ENCODE measurements around the gene RHBDD1.

The RHBDD1 gene

DNA sequence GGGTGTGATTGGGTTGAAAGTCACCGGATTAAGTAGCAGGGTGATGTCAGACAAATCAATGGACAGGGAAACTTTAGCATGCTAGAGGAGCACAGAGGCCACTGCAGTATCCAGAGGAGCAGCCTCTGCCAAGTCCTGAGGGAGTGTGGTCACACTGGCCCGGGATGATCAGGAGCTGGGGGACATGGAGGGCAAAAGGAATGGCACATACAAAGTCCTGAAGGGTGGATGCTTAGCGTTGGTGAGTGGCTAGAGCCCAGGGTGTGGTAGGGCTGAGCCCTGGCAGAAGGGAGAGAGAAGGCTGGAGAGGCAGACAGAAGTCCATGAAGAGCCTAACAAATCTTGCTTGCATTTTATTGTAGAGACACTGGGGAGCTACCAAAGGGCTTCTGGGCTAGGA, 58.9 kb downstream of the RHBDD1 start:
- TF ChIP-seq ZNF274 (IDR thresholded peaks at IDR 0.05; ENCODE audit: low read depth, low read length), result no peak
- H3K4me3 ChIP-seq (ENCODE audit: low read length), result no peak overlapping the region

DNA sequence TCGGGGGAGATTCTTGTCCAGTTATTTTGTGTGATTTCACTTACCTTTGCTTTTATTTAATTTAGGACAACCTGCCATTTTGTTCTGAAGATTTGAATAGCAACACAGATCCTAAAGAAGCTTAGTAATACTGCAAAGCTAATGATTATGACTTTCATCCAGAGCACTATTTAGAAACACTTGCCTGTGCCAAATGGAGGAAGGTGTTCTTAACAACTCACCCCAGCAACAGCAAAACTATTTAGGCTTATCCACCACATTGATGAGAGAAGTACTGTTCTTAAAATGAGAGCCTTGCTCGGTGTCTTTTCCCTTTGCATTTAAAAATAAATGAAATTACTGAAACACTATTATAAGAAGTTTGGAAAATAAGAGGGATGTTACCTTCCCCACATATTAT, 59.7 kb downstream of the RHBDD1 start:
- H3K4me3 ChIP-seq (ENCODE audit: low read length), result no peak overlapping the region
- no peak for TF ChIP-seq ZNF274 (IDR thresholded peaks at IDR 0.05; ENCODE audit: low read depth, low read length)

DNA sequence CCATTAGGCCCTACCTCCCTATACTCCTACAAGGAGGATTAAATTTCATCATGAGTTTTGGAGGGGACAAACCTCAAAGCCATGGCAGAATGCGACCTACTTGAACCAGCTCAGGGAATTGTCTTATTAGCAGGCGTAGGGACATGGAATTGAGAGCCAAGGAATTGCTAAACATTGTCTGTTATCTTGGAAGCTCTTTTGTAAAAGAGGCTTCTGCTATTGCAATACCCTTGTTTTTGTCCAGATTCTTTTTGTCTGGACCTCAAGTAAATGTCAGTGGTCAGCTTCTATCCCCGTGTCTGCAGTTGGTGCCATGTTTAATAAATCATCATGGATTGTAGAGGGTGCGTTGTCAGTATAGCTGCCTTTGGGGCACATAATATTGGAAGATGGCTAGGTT, 62.3 kb downstream of the RHBDD1 start:
- H3K4me3 ChIP-seq (ENCODE audit: low read length), result no peak overlapping the region

GRCh38 chr2:226898897-226899296, 63.0 kb downstream of the RHBDD1 start:
- no peak overlapping the region for H3K4me3 ChIP-seq (ENCODE audit: low read length)
- TF ChIP-seq ZNF274 (IDR thresholded peaks at IDR 0.05; ENCODE audit: low read depth, low read length), result no peak

More for the DNA sequence above, 62.3 kb downstream of the RHBDD1 start:
- no peak for TF ChIP-seq ZNF274 (IDR thresholded peaks at IDR 0.05; ENCODE audit: low read depth, low read length)

DNA sequence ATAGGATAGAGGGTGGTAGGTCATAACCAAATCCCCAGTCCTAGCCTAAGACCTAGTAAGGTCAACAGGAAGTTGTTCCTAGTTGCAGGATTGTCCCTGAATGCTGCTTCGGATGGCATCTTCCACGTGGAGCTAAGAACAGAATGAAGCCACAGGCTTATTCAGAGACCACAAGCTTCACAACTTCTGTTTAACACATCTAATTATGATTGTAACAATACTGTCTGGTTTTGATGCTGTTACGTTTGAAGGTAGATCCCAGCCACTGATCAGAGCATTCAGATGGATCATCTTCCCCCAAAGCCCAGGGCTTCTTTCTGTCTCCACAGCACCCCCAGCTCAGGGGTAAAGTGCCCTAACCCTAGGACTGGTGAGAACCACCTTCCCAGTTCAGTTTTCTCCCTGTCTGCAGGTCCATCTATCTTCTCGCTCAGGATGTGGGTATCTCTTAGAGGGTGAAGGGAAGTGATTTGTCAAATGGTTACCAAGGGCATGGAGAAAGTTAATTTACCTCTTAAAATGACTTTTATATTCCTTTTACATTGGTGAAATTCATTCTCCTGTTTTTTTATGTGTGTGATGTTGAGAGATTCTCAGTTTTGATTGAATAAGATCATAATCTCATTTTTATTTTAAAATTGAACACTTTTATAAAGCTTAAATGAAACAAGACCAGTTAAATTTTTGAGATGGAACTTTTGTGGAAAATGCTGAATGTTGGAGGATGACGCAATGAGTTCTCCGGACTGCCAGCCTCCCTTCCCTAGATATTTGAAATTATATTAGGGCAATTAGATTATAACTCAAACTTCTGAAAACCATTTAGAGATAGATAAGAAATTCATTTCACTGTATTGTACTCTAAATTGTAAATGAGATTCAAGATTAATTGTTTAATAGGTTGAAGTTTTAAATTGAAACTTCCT, 66.5 kb downstream of the RHBDD1 start:
- TF ChIP-seq ZNF274 (IDR thresholded peaks at IDR 0.05; ENCODE audit: low read depth, low read length), result no peak
- H3K4me3 ChIP-seq (ENCODE audit: low read length), result no peak overlapping the region

GRCh38 chr2:226903179-226903578, 67.3 kb downstream of the RHBDD1 start:
- TF ChIP-seq ZNF274 (IDR thresholded peaks at IDR 0.05; ENCODE audit: low read depth, low read length), result no peak
- no peak overlapping the region for H3K4me3 ChIP-seq (ENCODE audit: low read length)

- no peak overlapping the region; the same call in 1 of the 2 replicates for H3K4me3 ChIP-seq (ENCODE audit: low read length)
- no peak for TF ChIP-seq ZNF274 (IDR thresholded peaks at IDR 0.05; ENCODE audit: low read depth, low read length)
Observed at GRCh38 chr2:226904592-226904991, 68.7 kb downstream of the RHBDD1 start.

GRCh38 chr2:226905718-226906117, 69.9 kb downstream of the RHBDD1 start:
- peak overlapping the region; percentile 20; the same call in 1 of the 2 replicates for H3K4me3 ChIP-seq (ENCODE audit: low read length)
- no peak for TF ChIP-seq ZNF274 (IDR thresholded peaks at IDR 0.05; ENCODE audit: low read depth, low read length)

DNA sequence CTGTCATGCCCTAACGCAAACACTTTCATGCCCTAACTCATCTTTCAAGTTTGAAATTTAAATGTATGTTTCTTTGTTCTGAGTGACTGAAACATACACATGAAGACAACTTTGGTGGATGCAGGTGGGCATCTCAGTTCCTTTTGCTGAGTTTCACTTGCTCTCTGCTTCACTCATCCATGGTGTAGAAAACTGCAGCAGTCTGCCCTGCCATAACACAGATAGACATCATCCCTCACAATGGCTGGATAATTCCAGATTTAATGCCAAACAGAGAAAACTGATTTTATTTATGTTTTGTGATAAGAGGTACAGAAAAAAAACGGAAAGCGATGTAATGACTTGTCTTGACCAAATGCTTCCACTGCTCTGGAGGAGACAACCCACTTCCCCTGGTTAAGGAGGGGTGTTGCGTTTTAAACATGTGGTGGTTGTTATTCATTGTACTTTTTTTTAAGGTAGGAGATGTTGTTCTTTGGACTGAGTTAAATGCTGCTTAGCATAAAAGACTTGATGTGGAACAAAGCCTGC, 70.4 kb downstream of the RHBDD1 start:
- TF ChIP-seq ZNF274 (IDR thresholded peaks at IDR 0.05; ENCODE audit: low read depth, low read length), result no peak
- peak overlapping the region; percentile 61; the same call in 1 of the 2 replicates for H3K4me3 ChIP-seq (ENCODE audit: low read length)

DNA sequence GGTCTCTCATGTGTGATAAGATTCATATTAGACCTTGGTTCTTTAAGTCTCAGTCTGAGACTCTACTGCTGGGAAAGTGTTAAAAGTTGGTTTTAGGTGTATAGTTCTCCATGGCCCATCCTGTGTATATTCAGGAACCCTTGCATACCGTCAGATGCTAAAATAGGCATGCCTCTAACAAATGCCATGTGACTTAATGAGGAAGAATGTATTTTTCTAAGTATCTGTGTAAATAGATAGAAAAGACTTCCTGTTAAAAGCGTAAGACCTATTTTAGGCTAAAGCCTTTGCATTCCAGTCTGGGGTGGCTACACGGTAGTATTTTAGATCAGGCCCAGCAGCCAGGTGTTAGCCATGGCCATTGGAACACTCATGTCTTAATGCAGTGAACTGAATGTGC, 73.3 kb downstream of the RHBDD1 start:
- no peak overlapping the region for H3K4me3 ChIP-seq (ENCODE audit: low read length)
- no peak for TF ChIP-seq ZNF274 (IDR thresholded peaks at IDR 0.05; ENCODE audit: low read depth, low read length)

DNA sequence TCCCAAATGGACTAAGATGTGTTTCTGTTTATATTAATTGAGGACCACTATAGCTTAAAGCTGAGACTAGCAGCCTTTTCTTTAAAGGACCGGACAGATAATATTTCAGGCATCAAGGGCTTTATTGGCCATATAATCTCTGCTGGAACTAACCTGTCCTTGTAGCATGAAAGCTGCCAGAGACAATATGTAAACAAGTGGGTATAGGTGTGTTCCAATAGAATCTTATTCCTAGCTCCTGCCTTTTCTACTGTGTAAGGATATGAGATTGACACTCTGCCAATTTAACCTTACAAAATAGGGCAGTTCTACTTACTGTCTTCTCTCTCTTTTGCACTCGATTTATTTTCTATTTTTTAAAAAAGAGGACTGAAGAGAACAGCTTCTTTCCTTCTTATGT, 74.0 kb downstream of the RHBDD1 start:
- no peak overlapping the region for H3K4me3 ChIP-seq (ENCODE audit: low read length)
- TF ChIP-seq ZNF274 (IDR thresholded peaks at IDR 0.05; ENCODE audit: low read depth, low read length), result no peak

- no peak for TF ChIP-seq ZNF274 (IDR thresholded peaks at IDR 0.05; ENCODE audit: low read depth, low read length)
- no peak overlapping the region for H3K4me3 ChIP-seq (ENCODE audit: low read length)
Observed at GRCh38 chr2:226910384-226910783, 74.5 kb downstream of the RHBDD1 start.

GRCh38 chr2:226911932-226912331, 76.1 kb downstream of the RHBDD1 start:
- no peak overlapping the region for H3K4me3 ChIP-seq (ENCODE audit: low read length)
- no peak for TF ChIP-seq ZNF274 (IDR thresholded peaks at IDR 0.05; ENCODE audit: low read depth, low read length)

GRCh38 chr2:226913641-226914040, 77.8 kb downstream of the RHBDD1 start:
- H3K4me3 ChIP-seq (ENCODE audit: low read length), result no peak overlapping the region
- TF ChIP-seq ZNF274 (IDR thresholded peaks at IDR 0.05; ENCODE audit: low read depth, low read length), result no peak

DNA sequence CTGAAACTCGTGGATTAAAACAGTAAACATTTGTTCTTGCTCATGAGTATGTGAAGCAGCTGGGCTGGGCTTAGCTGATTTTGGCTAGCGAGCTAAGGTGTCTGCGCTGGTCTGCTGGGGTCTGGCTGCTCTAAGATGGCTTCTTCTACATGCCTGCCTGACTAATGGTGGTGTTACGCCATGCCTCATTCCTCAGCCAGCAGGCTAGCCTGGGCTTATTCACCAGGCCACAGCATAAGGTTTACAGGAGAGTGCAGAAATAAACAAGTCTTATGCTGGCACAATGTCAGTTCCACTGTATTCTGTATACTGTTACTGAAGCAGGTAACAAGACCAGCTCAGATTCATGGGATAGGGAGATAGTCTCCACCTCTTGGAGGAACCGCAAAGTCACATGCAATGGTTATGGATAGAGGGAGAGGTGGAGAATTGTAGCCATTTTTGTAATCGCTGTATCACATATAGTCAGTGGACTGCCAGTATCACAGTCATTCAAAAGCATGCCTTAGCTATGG, 80.0 kb downstream of the RHBDD1 start:
- H3K4me3 ChIP-seq (ENCODE audit: low read length), result no peak overlapping the region
- TF ChIP-seq ZNF274 (IDR thresholded peaks at IDR 0.05; ENCODE audit: low read depth, low read length), result no peak

Data from GM08714 (cell line).